GM23338 (cell line): ENCODE data around the gene HBA1. TPM values are rescaled to one million over a fixed set of nuclear protein-coding genes. Genes with fewer than 3 reads are reported as not detected.

Experiments used
- ATAC-seq: fragments of 200-7000 bp; cut with Tn5 transposase; 3 replicates; pipeline ENCODE4 v1.9.1; 2020
- DNase-seq: peaks from one replicate; pipeline ENCODE4 v3.0.0-alpha.2; 2015; ENCODE audit warnings: low spot score
- H2AFZ ChIP-seq: fragments of 200-600 bp; sonication (generic); 2 replicates; pipeline ENCODE4 v1.8.0; 2016; ENCODE audit warnings: antibody characterized with exemption, mild to moderate bottlenecking, moderate library complexity
- H3F3A ChIP-seq: fragments of 200-600 bp; sonication (generic); replicated peaks from 2 replicates; pipeline ENCODE4 v1.8.0; 2017; ENCODE audit warnings: antibody characterized with exemption, mixed run types, low read depth
- H3K27ac ChIP-seq: fragments of 200-600 bp; sonication (generic); 2 replicates; pipeline ENCODE4 v1.6.1; 2016; ENCODE audit warnings: low read depth
- H3K27me3 ChIP-seq: fragments of 200-600 bp; sonication (generic); 2 replicates; pipeline ENCODE4 v1.8.0; 2016; ENCODE audit warnings: mild to moderate bottlenecking, mixed run types, moderate library complexity; ENCODE audit not compliant: insufficient read depth
- H3K36me3 ChIP-seq: fragments of 200-600 bp; sonication (generic); 2 replicates; pipeline ENCODE4 v1.8.0; 2016; ENCODE audit warnings: mild to moderate bottlenecking; ENCODE audit not compliant: insufficient read depth
- H3K4me1 ChIP-seq: fragments of 200-600 bp; sonication (generic); 2 replicates; pipeline ENCODE4 v1.8.0; 2016; ENCODE audit warnings: mild to moderate bottlenecking, moderate library complexity; ENCODE audit not compliant: insufficient read depth
- H3K4me2 ChIP-seq: fragments of 200-600 bp; sonication (generic); 2 replicates; pipeline ENCODE4 v1.7.1; 2017; ENCODE audit warnings: mixed run types
- H3K4me3 ChIP-seq: fragments of 200-600 bp; sonication (generic); 2 replicates; pipeline ENCODE4 v1.6.1; 2016; ENCODE audit warnings: mixed run types
- H3K79me2 ChIP-seq: fragments of 200-600 bp; sonication (generic); replicated peaks from 2 replicates; pipeline ENCODE4 v1.8.0; 2017; ENCODE audit warnings: mild to moderate bottlenecking; ENCODE audit not compliant: insufficient read depth
- H3K9me2 ChIP-seq: fragments of 200-600 bp; sonication (generic); 2 replicates; pipeline ENCODE4 v1.8.0; 2017; ENCODE audit not compliant: insufficient read depth
- H4K20me1 ChIP-seq: fragments of 200-600 bp; sonication (generic); replicated peaks from 2 replicates; pipeline ENCODE4 v1.8.0; 2017; ENCODE audit warnings: mild to moderate bottlenecking; ENCODE audit not compliant: insufficient read depth
- H3K27ac Mint-ChIP-seq: 2 replicates; pipeline ENCODE4 v1.8.0; 2020; ENCODE audit warnings: inconsistent platforms, mild to moderate bottlenecking, moderate library complexity, mixed read lengths
- H3K27me3 Mint-ChIP-seq: 3 replicates; pipeline ENCODE4 v1.8.0; 2022; ENCODE audit warnings: low read depth, mild to moderate bottlenecking, moderate library complexity, mixed read lengths, inconsistent platforms; ENCODE audit not compliant: insufficient read depth, poor library complexity
- H3K36me3 Mint-ChIP-seq: 3 replicates; pipeline ENCODE4 v1.8.0; 2021; ENCODE audit warnings: low read depth, mild to moderate bottlenecking, inconsistent platforms, moderate library complexity, mixed read lengths
- H3K4me1 Mint-ChIP-seq: 3 replicates; pipeline ENCODE4 v1.8.0; 2020; ENCODE audit warnings: mild to moderate bottlenecking, inconsistent platforms, mixed read lengths
- H3K4me3 Mint-ChIP-seq: 3 replicates; pipeline ENCODE4 v1.8.0; 2021; ENCODE audit warnings: moderate library complexity, mild to moderate bottlenecking, inconsistent platforms, mixed read lengths
- H3K9me3 Mint-ChIP-seq: 3 replicates; pipeline ENCODE4 v1.8.0; 2020; ENCODE audit warnings: moderate library complexity, mild to moderate bottlenecking, inconsistent platforms, mixed read lengths
- CREB1 ChIP-seq: fragments of 250-450 bp; sonication (Bioruptor Pico); IDR thresholded peaks from 2 replicates; pipeline ENCODE4 v1.5.0; 2020; ENCODE audit warnings: low read depth, mild to moderate bottlenecking, moderate library complexity
- EZH2 ChIP-seq: fragments of 200-600 bp; sonication (generic); IDR thresholded peaks from one replicate; pipeline ENCODE4 v1.8.0; 2017; ENCODE audit warnings: antibody characterized with exemption, mild to moderate bottlenecking, low read depth; ENCODE audit not compliant: unreplicated experiment
- EZH2phosphoT487 ChIP-seq: fragments of 200-600 bp; sonication (generic); IDR thresholded peaks from one replicate; pipeline ENCODE4 v1.8.1; 2018; ENCODE audit warnings: antibody characterized with exemption; ENCODE audit not compliant: unreplicated experiment
- JUNB ChIP-seq: IDR thresholded peaks from one replicate; pipeline ENCODE4 v1.6.1; 2016; ENCODE audit warnings: antibody characterized with exemption; ENCODE audit not compliant: unreplicated experiment
- NANOG ChIP-seq: IDR thresholded peaks from 2 replicates; pipeline ENCODE4 v1.6.1; 2016; ENCODE audit warnings: antibody characterized with exemption, borderline replicate concordance
- POLR2AphosphoS5 ChIP-seq: IDR thresholded peaks from 2 replicates; pipeline ENCODE4 v1.6.1; 2016; ENCODE audit warnings: antibody characterized with exemption, low read depth
- STAT1 ChIP-seq: IDR thresholded peaks from one replicate; pipeline ENCODE4 v1.6.1; 2016; ENCODE audit warnings: antibody characterized with exemption; ENCODE audit not compliant: unreplicated experiment
- ZNF114 ChIP-seq: fragments of 250-450 bp; sonication (Bioruptor Pico); IDR thresholded peaks from 2 replicates; pipeline ENCODE4 v1.5.0; 2020; ENCODE audit warnings: mild to moderate bottlenecking, moderate library complexity
- ZNF331 ChIP-seq: fragments of 250-450 bp; sonication (Bioruptor Pico); IDR thresholded peaks from 2 replicates; pipeline ENCODE4 v1.5.0; 2020; ENCODE audit warnings: low read depth, mild to moderate bottlenecking, moderate library complexity
- polyA plus RNA-seq: library from polyadenylated mRNA; unstranded; fragments of >200 nt; fragmentation: Nextera tagmentation; extraction: Ambion mirVana; gene quantifications from 2 replicates; pipeline ENCODE4 v1.2.1, GENCODE V29; 2016
- total RNA-seq: library from RNA; depleted of rRNA; stranded (reverse); fragments of >200 nt; shearing (Covaris generic); gene quantifications from 2 replicates; pipeline ENCODE4 v1.2.3, GENCODE V29; 2014
- TF ChIP-seq, protein P1 (sequence below): IDR thresholded peaks from one replicate; pipeline ENCODE4 v1.6.1; 2018; ENCODE audit warnings: antibody characterized with exemption; ENCODE audit not compliant: unreplicated experiment
- TF ChIP-seq, protein P2 (sequence below): fragments of 250-450 bp; sonication (Bioruptor Pico); IDR thresholded peaks from 2 replicates; pipeline ENCODE4 v1.5.0; 2020; ENCODE audit warnings: mild to moderate bottlenecking, moderate library complexity
- TF ChIP-seq, protein P3 (sequence below), 2 experiments: fragments of 200-600 bp in 1 of 2; sonication (generic) in 1 of 2; conservative IDR thresholded peaks; 2 replicates each; pipeline versions ENCODE4 v1.5.1 to v1.6.1; 2016 to 2017; ENCODE audit warnings: antibody characterized with exemption in 2 of 2, low read depth in 2 of 2, mild to moderate bottlenecking in 2 of 2, moderate library complexity in 1 of 2

The HBA1 gene
- total and polyA plus RNA-seq, 2 experiments from 2014 or later: 6.7 TPM; not detected in 1

DNA sequence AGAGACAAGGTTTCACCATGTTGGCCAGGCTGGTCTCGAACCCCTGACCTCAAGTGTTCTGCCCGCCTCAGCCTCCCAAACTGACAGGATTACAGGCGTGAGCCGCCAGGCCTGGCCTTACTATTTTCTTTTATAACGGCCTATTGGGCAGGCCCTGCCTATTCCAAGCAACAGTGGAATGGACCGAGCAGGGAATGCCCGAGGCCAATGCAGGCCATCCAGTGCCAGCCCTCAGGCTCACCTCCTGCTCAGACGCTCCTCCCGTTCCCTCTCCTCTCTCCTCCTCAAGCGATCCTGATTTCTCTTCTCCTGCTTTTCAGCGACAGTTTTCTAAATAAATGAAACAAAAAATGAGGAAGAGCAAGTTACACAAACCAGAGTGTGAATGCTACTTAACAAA is 16.2 kb downstream of the HBA1 start:
- H3K4me1 Mint-ChIP-seq: no peaks in the 10 kb centered on the region
- no peak for ATAC-seq
- H3K27ac Mint-ChIP-seq: no peak overlapping the region
- H3K4me3 Mint-ChIP-seq: no peak overlapping the region
- peaks cover 45% of the 10 kb centered on the region for H3F3A ChIP-seq
- H3K36me3 Mint-ChIP-seq: peaks cover 90% of the 10 kb centered on the region
- H2AFZ ChIP-seq: no peak overlapping the region
- peaks cover 2% of the 10 kb centered on the region for H3K27me3 Mint-ChIP-seq
- H3K36me3 ChIP-seq: peaks cover 87% of the 10 kb centered on the region
- no peak overlapping the region for H3K27ac ChIP-seq
- no peaks in the 10 kb centered on the region for H3K9me2 ChIP-seq
- H4K20me1 ChIP-seq: peaks cover 13% of the 10 kb centered on the region
- no peaks in the 10 kb centered on the region for H3K27me3 ChIP-seq
- H3K9me3 Mint-ChIP-seq: no peaks in the 10 kb centered on the region
- H3K4me2 ChIP-seq: no peak overlapping the region
- H3K79me2 ChIP-seq: peaks cover 15% of the 10 kb centered on the region; the same call in 1 of the 2 replicates
- H3K4me1 ChIP-seq: no peaks in the 10 kb centered on the region
- DNase-seq: no peak
- TF ChIP-seq JUNB (no peak), ZNF331 (no peak), STAT1 (no peak), EZH2 (no peak), EZH2phosphoT487 (no peak), POLR2AphosphoS5 (no peak), NANOG (no peak), CREB1 (CRISPR knock-in tag) (no peak), ZNF114 (CRISPR knock-in tag) (no peak)
- TF ChIP-seq, protein P1, sequence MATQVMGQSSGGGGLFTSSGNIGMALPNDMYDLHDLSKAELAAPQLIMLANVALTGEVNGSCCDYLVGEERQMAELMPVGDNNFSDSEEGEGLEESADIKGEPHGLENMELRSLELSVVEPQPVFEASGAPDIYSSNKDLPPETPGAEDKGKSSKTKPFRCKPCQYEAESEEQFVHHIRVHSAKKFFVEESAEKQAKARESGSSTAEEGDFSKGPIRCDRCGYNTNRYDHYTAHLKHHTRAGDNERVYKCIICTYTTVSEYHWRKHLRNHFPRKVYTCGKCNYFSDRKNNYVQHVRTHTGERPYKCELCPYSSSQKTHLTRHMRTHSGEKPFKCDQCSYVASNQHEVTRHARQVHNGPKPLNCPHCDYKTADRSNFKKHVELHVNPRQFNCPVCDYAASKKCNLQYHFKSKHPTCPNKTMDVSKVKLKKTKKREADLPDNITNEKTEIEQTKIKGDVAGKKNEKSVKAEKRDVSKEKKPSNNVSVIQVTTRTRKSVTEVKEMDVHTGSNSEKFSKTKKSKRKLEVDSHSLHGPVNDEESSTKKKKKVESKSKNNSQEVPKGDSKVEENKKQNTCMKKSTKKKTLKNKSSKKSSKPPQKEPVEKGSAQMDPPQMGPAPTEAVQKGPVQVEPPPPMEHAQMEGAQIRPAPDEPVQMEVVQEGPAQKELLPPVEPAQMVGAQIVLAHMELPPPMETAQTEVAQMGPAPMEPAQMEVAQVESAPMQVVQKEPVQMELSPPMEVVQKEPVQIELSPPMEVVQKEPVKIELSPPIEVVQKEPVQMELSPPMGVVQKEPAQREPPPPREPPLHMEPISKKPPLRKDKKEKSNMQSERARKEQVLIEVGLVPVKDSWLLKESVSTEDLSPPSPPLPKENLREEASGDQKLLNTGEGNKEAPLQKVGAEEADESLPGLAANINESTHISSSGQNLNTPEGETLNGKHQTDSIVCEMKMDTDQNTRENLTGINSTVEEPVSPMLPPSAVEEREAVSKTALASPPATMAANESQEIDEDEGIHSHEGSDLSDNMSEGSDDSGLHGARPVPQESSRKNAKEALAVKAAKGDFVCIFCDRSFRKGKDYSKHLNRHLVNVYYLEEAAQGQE: no peak
- TF ChIP-seq, protein P2, sequence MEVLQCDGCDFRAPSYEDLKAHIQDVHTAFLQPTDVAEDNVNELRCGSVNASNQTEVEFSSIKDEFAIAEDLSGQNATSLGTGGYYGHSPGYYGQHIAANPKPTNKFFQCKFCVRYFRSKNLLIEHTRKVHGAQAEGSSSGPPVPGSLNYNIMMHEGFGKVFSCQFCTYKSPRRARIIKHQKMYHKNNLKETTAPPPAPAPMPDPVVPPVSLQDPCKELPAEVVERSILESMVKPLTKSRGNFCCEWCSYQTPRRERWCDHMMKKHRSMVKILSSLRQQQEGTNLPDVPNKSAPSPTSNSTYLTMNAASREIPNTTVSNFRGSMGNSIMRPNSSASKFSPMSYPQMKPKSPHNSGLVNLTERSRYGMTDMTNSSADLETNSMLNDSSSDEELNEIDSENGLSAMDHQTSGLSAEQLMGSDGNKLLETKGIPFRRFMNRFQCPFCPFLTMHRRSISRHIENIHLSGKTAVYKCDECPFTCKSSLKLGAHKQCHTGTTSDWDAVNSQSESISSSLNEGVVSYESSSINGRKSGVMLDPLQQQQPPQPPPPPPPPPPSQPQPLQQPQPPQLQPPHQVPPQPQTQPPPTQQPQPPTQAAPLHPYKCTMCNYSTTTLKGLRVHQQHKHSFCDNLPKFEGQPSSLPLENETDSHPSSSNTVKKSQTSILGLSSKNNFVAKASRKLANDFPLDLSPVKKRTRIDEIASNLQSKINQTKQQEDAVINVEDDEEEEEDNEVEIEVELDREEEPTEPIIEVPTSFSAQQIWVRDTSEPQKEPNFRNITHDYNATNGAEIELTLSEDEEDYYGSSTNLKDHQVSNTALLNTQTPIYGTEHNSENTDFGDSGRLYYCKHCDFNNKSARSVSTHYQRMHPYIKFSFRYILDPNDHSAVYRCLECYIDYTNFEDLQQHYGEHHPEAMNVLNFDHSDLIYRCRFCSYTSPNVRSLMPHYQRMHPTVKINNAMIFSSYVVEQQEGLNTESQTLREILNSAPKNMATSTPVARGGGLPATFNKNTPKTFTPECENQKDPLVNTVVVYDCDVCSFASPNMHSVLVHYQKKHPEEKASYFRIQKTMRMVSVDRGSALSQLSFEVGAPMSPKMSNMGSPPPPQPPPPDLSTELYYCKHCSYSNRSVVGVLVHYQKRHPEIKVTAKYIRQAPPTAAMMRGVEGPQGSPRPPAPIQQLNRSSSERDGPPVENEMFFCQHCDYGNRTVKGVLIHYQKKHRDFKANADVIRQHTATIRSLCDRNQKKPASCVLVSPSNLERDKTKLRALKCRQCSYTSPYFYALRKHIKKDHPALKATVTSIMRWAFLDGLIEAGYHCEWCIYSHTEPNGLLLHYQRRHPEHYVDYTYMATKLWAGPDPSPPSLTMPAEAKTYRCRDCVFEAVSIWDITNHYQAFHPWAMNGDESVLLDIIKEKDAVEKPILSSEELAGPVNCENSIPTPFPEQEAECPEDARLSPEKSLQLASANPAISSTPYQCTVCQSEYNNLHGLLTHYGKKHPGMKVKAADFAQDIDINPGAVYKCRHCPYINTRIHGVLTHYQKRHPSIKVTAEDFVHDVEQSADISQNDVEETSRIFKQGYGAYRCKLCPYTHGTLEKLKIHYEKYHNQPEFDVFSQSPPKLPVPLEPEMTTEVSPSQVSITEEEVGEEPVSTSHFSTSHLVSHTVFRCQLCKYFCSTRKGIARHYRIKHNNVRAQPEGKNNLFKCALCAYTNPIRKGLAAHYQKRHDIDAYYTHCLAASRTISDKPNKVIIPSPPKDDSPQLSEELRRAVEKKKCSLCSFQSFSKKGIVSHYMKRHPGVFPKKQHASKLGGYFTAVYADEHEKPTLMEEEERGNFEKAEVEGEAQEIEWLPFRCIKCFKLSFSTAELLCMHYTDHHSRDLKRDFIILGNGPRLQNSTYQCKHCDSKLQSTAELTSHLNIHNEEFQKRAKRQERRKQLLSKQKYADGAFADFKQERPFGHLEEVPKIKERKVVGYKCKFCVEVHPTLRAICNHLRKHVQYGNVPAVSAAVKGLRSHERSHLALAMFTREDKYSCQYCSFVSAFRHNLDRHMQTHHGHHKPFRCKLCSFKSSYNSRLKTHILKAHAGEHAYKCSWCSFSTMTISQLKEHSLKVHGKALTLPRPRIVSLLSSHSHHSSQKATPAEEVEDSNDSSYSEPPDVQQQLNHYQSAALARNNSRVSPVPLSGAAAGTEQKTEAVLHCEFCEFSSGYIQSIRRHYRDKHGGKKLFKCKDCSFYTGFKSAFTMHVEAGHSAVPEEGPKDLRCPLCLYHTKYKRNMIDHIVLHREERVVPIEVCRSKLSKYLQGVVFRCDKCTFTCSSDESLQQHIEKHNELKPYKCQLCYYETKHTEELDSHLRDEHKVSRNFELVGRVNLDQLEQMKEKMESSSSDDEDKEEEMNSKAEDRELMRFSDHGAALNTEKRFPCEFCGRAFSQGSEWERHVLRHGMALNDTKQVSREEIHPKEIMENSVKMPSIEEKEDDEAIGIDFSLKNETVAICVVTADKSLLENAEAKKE (CRISPR knock-in tag): no peak
- TF ChIP-seq, protein P3, sequence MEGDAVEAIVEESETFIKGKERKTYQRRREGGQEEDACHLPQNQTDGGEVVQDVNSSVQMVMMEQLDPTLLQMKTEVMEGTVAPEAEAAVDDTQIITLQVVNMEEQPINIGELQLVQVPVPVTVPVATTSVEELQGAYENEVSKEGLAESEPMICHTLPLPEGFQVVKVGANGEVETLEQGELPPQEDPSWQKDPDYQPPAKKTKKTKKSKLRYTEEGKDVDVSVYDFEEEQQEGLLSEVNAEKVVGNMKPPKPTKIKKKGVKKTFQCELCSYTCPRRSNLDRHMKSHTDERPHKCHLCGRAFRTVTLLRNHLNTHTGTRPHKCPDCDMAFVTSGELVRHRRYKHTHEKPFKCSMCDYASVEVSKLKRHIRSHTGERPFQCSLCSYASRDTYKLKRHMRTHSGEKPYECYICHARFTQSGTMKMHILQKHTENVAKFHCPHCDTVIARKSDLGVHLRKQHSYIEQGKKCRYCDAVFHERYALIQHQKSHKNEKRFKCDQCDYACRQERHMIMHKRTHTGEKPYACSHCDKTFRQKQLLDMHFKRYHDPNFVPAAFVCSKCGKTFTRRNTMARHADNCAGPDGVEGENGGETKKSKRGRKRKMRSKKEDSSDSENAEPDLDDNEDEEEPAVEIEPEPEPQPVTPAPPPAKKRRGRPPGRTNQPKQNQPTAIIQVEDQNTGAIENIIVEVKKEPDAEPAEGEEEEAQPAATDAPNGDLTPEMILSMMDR (conservative IDR thresholded peaks at IDR 0.05; ENCODE audit: low read depth in 2 of 2): no peak
- H3K4me3 ChIP-seq: no peak overlapping the region
